GM23338 (cell line): ENCODE results near the gene PPP4R3A. TPM values are rescaled to one million over a fixed set of nuclear protein-coding genes. Genes with fewer than 3 reads are reported as not detected.

Experiments used
- ATAC-seq: fragments of 200-7000 bp; cut with Tn5 transposase; 3 replicates; pipeline ENCODE4 v1.9.1; 2020
- DNase-seq: peaks from one replicate; pipeline ENCODE4 v3.0.0-alpha.2; 2015; ENCODE audit warnings: low spot score
- H2AFZ ChIP-seq: fragments of 200-600 bp; sonication (generic); 2 replicates; pipeline ENCODE4 v1.8.0; 2016; ENCODE audit warnings: antibody characterized with exemption, mild to moderate bottlenecking, moderate library complexity
- H3F3A ChIP-seq: fragments of 200-600 bp; sonication (generic); replicated peaks from 2 replicates; pipeline ENCODE4 v1.8.0; 2017; ENCODE audit warnings: antibody characterized with exemption, mixed run types, low read depth
- H3K27ac ChIP-seq: fragments of 200-600 bp; sonication (generic); 2 replicates; pipeline ENCODE4 v1.6.1; 2016; ENCODE audit warnings: low read depth
- H3K27me3 ChIP-seq: fragments of 200-600 bp; sonication (generic); 2 replicates; pipeline ENCODE4 v1.8.0; 2016; ENCODE audit warnings: mild to moderate bottlenecking, mixed run types, moderate library complexity; ENCODE audit not compliant: insufficient read depth
- H3K36me3 ChIP-seq: fragments of 200-600 bp; sonication (generic); 2 replicates; pipeline ENCODE4 v1.8.0; 2016; ENCODE audit warnings: mild to moderate bottlenecking; ENCODE audit not compliant: insufficient read depth
- H3K4me1 ChIP-seq: fragments of 200-600 bp; sonication (generic); 2 replicates; pipeline ENCODE4 v1.8.0; 2016; ENCODE audit warnings: mild to moderate bottlenecking, moderate library complexity; ENCODE audit not compliant: insufficient read depth
- H3K4me2 ChIP-seq: fragments of 200-600 bp; sonication (generic); 2 replicates; pipeline ENCODE4 v1.7.1; 2017; ENCODE audit warnings: mixed run types
- H3K4me3 ChIP-seq: fragments of 200-600 bp; sonication (generic); 2 replicates; pipeline ENCODE4 v1.6.1; 2016; ENCODE audit warnings: mixed run types
- H3K79me2 ChIP-seq: fragments of 200-600 bp; sonication (generic); replicated peaks from 2 replicates; pipeline ENCODE4 v1.8.0; 2017; ENCODE audit warnings: mild to moderate bottlenecking; ENCODE audit not compliant: insufficient read depth
- H3K9me2 ChIP-seq: fragments of 200-600 bp; sonication (generic); 2 replicates; pipeline ENCODE4 v1.8.0; 2017; ENCODE audit not compliant: insufficient read depth
- H4K20me1 ChIP-seq: fragments of 200-600 bp; sonication (generic); replicated peaks from 2 replicates; pipeline ENCODE4 v1.8.0; 2017; ENCODE audit warnings: mild to moderate bottlenecking; ENCODE audit not compliant: insufficient read depth
- H3K27ac Mint-ChIP-seq: 2 replicates; pipeline ENCODE4 v1.8.0; 2020; ENCODE audit warnings: inconsistent platforms, mild to moderate bottlenecking, moderate library complexity, mixed read lengths
- H3K27me3 Mint-ChIP-seq: 3 replicates; pipeline ENCODE4 v1.8.0; 2022; ENCODE audit warnings: low read depth, mild to moderate bottlenecking, moderate library complexity, mixed read lengths, inconsistent platforms; ENCODE audit not compliant: insufficient read depth, poor library complexity
- H3K36me3 Mint-ChIP-seq: 3 replicates; pipeline ENCODE4 v1.8.0; 2021; ENCODE audit warnings: low read depth, mild to moderate bottlenecking, inconsistent platforms, moderate library complexity, mixed read lengths
- H3K4me1 Mint-ChIP-seq: 3 replicates; pipeline ENCODE4 v1.8.0; 2020; ENCODE audit warnings: mild to moderate bottlenecking, inconsistent platforms, mixed read lengths
- H3K4me3 Mint-ChIP-seq: 3 replicates; pipeline ENCODE4 v1.8.0; 2021; ENCODE audit warnings: moderate library complexity, mild to moderate bottlenecking, inconsistent platforms, mixed read lengths
- H3K9me3 Mint-ChIP-seq: 3 replicates; pipeline ENCODE4 v1.8.0; 2020; ENCODE audit warnings: moderate library complexity, mild to moderate bottlenecking, inconsistent platforms, mixed read lengths
- CREB1 ChIP-seq: fragments of 250-450 bp; sonication (Bioruptor Pico); IDR thresholded peaks from 2 replicates; pipeline ENCODE4 v1.5.0; 2020; ENCODE audit warnings: low read depth, mild to moderate bottlenecking, moderate library complexity
- CTCF ChIP-seq, 2 experiments: fragments of 200-600 bp in 1 of 2; sonication (generic) in 1 of 2; conservative IDR thresholded peaks; 2 replicates each; pipeline versions ENCODE4 v1.5.1 to v1.6.1; 2016 to 2017; ENCODE audit warnings: antibody characterized with exemption in 2 of 2, low read depth in 2 of 2, mild to moderate bottlenecking in 2 of 2, moderate library complexity in 1 of 2
- EZH2 ChIP-seq: fragments of 200-600 bp; sonication (generic); IDR thresholded peaks from one replicate; pipeline ENCODE4 v1.8.0; 2017; ENCODE audit warnings: antibody characterized with exemption, mild to moderate bottlenecking, low read depth; ENCODE audit not compliant: unreplicated experiment
- EZH2phosphoT487 ChIP-seq: fragments of 200-600 bp; sonication (generic); IDR thresholded peaks from one replicate; pipeline ENCODE4 v1.8.1; 2018; ENCODE audit warnings: antibody characterized with exemption; ENCODE audit not compliant: unreplicated experiment
- JUNB ChIP-seq: IDR thresholded peaks from one replicate; pipeline ENCODE4 v1.6.1; 2016; ENCODE audit warnings: antibody characterized with exemption; ENCODE audit not compliant: unreplicated experiment
- NANOG ChIP-seq: IDR thresholded peaks from 2 replicates; pipeline ENCODE4 v1.6.1; 2016; ENCODE audit warnings: antibody characterized with exemption, borderline replicate concordance
- POLR2AphosphoS5 ChIP-seq: IDR thresholded peaks from 2 replicates; pipeline ENCODE4 v1.6.1; 2016; ENCODE audit warnings: antibody characterized with exemption, low read depth
- STAT1 ChIP-seq: IDR thresholded peaks from one replicate; pipeline ENCODE4 v1.6.1; 2016; ENCODE audit warnings: antibody characterized with exemption; ENCODE audit not compliant: unreplicated experiment
- ZNF114 ChIP-seq: fragments of 250-450 bp; sonication (Bioruptor Pico); IDR thresholded peaks from 2 replicates; pipeline ENCODE4 v1.5.0; 2020; ENCODE audit warnings: mild to moderate bottlenecking, moderate library complexity
- ZNF331 ChIP-seq: fragments of 250-450 bp; sonication (Bioruptor Pico); IDR thresholded peaks from 2 replicates; pipeline ENCODE4 v1.5.0; 2020; ENCODE audit warnings: low read depth, mild to moderate bottlenecking, moderate library complexity
- ZNF462 ChIP-seq: fragments of 250-450 bp; sonication (Bioruptor Pico); IDR thresholded peaks from 2 replicates; pipeline ENCODE4 v1.5.0; 2020; ENCODE audit warnings: mild to moderate bottlenecking, moderate library complexity
- polyA plus RNA-seq: library from polyadenylated mRNA; unstranded; fragments of >200 nt; fragmentation: Nextera tagmentation; extraction: Ambion mirVana; gene quantifications from 2 replicates; pipeline ENCODE4 v1.2.1, GENCODE V29; 2016
- total RNA-seq: library from RNA; depleted of rRNA; stranded (reverse); fragments of >200 nt; shearing (Covaris generic); gene quantifications from 2 replicates; pipeline ENCODE4 v1.2.3, GENCODE V29; 2014
- TF ChIP-seq, protein P1 (sequence below): IDR thresholded peaks from 2 replicates; pipeline ENCODE4 v1.6.1; 2016; ENCODE audit warnings: antibody characterized with exemption
- TF ChIP-seq, protein P2 (sequence below): IDR thresholded peaks from one replicate; pipeline ENCODE4 v1.6.1; 2018; ENCODE audit warnings: antibody characterized with exemption; ENCODE audit not compliant: unreplicated experiment

PPP4R3A gene
- total and polyA plus RNA-seq, 2 experiments from 2014 or later = 50.3 to 128 TPM

- no peak overlapping the region for H3K4me3 ChIP-seq
- Mint-ChIP-seq H3K27me3 (peaks cover 7% of the 10 kb centered on the region), H3K4me3 (no peak overlapping the region), H3K36me3 (peaks cover 42% of the 10 kb centered on the region; the same call in 2 of the 3 replicates), H3K9me3 (no peaks in the 10 kb centered on the region; the same call in 2 of the 3 replicates), H3K27ac (no peak overlapping the region), H3K4me1 (peaks cover 7% of the 10 kb centered on the region; the same call in 2 of the 3 replicates)
- H3F3A ChIP-seq = no peaks in the 10 kb centered on the region
- H3K27ac ChIP-seq = no peak overlapping the region
- H2AFZ ChIP-seq = no peak overlapping the region
- H4K20me1 ChIP-seq = no peaks in the 10 kb centered on the region
- no peaks in the 10 kb centered on the region for H3K9me2 ChIP-seq
- H3K4me1 ChIP-seq = no peaks in the 10 kb centered on the region
- H3K36me3 ChIP-seq = peaks cover 15% of the 10 kb centered on the region; the same call in 1 of the 2 replicates
- DNase-seq = no peak
- TF ChIP-seq, protein P1, sequence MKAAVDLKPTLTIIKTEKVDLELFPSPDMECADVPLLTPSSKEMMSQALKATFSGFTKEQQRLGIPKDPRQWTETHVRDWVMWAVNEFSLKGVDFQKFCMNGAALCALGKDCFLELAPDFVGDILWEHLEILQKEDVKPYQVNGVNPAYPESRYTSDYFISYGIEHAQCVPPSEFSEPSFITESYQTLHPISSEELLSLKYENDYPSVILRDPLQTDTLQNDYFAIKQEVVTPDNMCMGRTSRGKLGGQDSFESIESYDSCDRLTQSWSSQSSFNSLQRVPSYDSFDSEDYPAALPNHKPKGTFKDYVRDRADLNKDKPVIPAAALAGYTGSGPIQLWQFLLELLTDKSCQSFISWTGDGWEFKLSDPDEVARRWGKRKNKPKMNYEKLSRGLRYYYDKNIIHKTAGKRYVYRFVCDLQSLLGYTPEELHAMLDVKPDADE = no peak
- no peak for TF ChIP-seq EZH2
- no peak for TF ChIP-seq CTCF (conservative IDR thresholded peaks at IDR 0.05; ENCODE audit: low read depth in 2 of 2)
- TF ChIP-seq JUNB = no peak
- TF ChIP-seq ZNF462 (CRISPR knock-in tag) = no peak
- no peak for TF ChIP-seq ZNF114 (CRISPR knock-in tag)
- no peak for TF ChIP-seq CREB1 (CRISPR knock-in tag)
- no peak for TF ChIP-seq STAT1
- TF ChIP-seq ZNF331 (CRISPR knock-in tag) = no peak
- TF ChIP-seq EZH2phosphoT487 = no peak
- no peak for TF ChIP-seq NANOG
- TF ChIP-seq, protein P2, sequence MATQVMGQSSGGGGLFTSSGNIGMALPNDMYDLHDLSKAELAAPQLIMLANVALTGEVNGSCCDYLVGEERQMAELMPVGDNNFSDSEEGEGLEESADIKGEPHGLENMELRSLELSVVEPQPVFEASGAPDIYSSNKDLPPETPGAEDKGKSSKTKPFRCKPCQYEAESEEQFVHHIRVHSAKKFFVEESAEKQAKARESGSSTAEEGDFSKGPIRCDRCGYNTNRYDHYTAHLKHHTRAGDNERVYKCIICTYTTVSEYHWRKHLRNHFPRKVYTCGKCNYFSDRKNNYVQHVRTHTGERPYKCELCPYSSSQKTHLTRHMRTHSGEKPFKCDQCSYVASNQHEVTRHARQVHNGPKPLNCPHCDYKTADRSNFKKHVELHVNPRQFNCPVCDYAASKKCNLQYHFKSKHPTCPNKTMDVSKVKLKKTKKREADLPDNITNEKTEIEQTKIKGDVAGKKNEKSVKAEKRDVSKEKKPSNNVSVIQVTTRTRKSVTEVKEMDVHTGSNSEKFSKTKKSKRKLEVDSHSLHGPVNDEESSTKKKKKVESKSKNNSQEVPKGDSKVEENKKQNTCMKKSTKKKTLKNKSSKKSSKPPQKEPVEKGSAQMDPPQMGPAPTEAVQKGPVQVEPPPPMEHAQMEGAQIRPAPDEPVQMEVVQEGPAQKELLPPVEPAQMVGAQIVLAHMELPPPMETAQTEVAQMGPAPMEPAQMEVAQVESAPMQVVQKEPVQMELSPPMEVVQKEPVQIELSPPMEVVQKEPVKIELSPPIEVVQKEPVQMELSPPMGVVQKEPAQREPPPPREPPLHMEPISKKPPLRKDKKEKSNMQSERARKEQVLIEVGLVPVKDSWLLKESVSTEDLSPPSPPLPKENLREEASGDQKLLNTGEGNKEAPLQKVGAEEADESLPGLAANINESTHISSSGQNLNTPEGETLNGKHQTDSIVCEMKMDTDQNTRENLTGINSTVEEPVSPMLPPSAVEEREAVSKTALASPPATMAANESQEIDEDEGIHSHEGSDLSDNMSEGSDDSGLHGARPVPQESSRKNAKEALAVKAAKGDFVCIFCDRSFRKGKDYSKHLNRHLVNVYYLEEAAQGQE = no peak
- TF ChIP-seq POLR2AphosphoS5 = no peak
- H3K4me2 ChIP-seq = no peak overlapping the region
- ATAC-seq = no peak
- H3K79me2 ChIP-seq = no peaks in the 10 kb centered on the region
- no peaks in the 10 kb centered on the region for H3K27me3 ChIP-seq
These were observed 56.0 kb downstream of the PPP4R3A start for GRCh38 chr14:91454155-91454554.
